ENCODE measurements around the gene ALKBH6. TPM values are rescaled to one million over a fixed set of nuclear protein-coding genes. Genes with fewer than 3 reads are reported as not detected.

The ALKBH6 gene
- total and polyA plus RNA-seq, 9 of the 15 experiments (the other 6 are each of a cell fraction or from before 2014, with no cell fraction given): 0.67 to 62.0 (median 34.5) TPM

- TF ChIP-seq ZNF518B (CRISPR knock-in tag; IDR thresholded peaks at IDR 0.05): no peak
- no peak for TF ChIP-seq POU5F1 (IDR thresholded peaks at IDR 0.05; ENCODE audit: borderline replicate concordance, low read depth, low read length, partially characterized antibody)
- TF ChIP-seq ZNF143 (CRISPR knock-in tag; IDR thresholded peaks at IDR 0.05): no peak
- TF ChIP-seq SLC30A9 (CRISPR knock-in tag; IDR thresholded peaks at IDR 0.05): no peak
- TF ChIP-seq STAT6 (CRISPR knock-in tag; IDR thresholded peaks at IDR 0.05): no peak
- TF ChIP-seq ADNP (tag; IDR thresholded peaks at IDR 0.05): no peak
- no peak for TF ChIP-seq E4F1 (CRISPR knock-in tag; IDR thresholded peaks at IDR 0.05; ENCODE audit: borderline replicate concordance)
- no peak for TF ChIP-seq MEIS2 (IDR thresholded peaks at IDR 0.05; ENCODE audit: partially characterized antibody)
- TF ChIP-seq OTX1 (CRISPR knock-in tag; IDR thresholded peaks at IDR 0.05): no peak
- TF ChIP-seq TRIM25 (IDR thresholded peaks at IDR 0.05; ENCODE audit: borderline replicate concordance): no peak
- no peak for TF ChIP-seq ARID4B (CRISPR knock-in tag; IDR thresholded peaks at IDR 0.05)
- TF ChIP-seq NR1H2 (CRISPR knock-in tag; IDR thresholded peaks at IDR 0.05): no peak
- no peak for TF ChIP-seq ZNF41 (CRISPR knock-in tag; conservative IDR thresholded peaks at IDR 0.05)
Observed at GRCh38 chr19:35996777-35997176, 17.2 kb downstream of the ALKBH6 start (continued).

Measured in K562 (cell line).